Activated T-cell treated with anti-CD3 and anti-CD28 coated beads for 48 hours (primary cell): ENCODE data around the gene CBFA2T3.

ENCODE experiments used
- DNase-seq: peaks from one replicate; pipeline ENCODE4 v3.0.0-alpha.2; 2020; ENCODE audit warnings: low read depth

CBFA2T3 gene

DNA sequence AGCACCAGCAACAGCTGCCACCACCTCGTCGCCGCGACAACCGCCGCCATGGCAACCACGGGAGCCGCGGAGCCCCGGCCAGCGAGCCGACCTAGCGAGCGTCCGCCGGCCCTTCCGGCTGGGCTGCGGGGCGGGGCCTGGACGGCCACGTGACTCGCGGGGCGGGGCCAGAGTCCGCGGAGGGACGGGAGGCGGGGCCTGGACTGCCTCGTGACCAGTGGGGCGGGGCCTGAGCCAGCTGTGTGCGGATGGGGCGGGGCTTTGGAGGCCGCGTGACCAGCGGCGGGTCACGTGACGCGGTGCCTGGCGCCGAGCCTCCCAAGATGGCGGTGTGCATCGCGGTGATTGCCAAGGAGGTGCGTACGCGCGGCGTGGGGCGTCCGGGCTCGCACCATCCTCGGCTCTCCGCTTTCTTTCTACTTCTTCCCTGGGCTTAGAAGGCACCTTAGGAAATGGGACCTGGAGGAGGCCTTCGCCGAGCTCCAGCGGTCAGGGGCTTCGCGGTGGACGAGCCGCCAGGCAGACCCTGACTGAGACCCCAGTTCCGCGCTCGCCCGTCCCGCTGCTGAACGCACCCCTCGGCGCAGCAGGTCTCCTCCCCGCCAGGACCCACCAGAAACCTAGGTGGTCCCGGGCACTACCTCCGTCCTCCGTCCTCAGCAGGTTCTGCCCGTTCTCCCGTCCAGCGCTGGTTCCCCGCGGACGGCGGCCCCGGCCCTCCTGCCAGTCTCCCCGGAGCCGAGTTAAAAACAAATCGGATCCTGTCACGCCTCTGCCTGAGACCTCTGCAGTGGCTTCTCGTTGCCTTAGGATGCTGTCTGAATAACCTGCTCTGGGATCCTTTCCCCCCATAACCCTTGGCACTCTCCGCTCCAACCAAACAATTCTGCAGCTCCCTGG, 119.9 kb downstream of the CBFA2T3 start, which contains the start of the genes GALNS and TRAPPC2L:
Gene GALNS (minus strand): TSS at position 120 of the 900 bp plus-strand sequence. CDS start 70 bp downstream, at position 50.
Gene TRAPPC2L (plus strand): TSS at position 300 of the 900 bp plus-strand sequence. CDS start 24 bp downstream, at position 324.
- peak; percentile 100 for DNase-seq

DNA sequence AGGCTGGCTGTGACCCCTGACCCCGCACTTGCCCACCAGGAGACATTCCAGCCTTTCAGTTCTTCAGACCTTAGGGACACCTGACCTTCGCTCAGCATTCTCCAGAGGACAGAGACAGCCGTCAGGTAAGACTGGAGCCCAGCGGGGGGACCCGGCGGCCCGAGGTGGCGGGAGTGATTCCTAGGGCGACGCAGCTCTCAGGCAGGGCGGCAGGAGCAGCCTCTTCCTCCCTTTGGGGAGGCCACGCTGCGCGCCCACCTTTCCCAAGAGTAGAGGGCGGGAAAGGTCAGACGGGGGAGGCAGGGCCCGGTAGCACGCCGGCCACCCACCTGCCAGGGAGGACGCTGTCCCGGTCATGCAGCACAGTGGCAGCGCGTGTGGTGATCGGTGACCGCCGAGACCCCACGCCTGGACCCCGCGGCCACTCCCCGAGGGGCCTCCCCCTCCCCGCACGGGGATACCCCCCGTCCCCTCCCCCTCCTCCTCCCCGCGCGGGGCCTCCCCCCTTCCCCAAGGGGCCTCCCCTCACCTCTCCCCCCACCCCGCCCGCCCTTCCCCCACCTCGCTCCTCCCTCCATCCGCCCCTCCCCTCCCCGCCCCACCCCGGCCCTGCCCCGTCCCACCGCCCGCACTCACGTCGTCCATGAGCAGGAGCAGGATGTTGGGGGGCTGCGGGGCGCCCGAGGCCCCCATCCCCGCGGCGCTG, 120.7 kb downstream of the CBFA2T3 start:
- DNase-seq: no peak

DNA sequence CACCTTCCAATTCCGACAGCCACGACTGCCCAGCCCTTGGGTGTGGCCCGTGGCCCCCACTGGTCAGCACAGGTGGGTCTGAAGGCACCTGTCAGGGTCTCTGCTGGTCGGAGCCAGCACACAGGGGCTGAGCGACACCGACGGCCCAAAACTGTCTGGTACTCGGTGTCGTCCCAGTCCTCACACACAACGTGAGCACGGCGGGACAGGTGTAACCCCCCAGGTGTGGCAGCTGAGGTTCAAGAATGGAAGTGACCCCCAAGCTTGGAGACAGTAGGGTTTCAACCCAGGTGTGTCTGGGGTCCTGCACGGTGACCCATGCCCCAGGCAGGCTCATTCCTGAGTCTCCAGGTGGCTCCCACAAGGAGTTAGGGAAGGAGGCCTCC, 121.3 kb downstream of the CBFA2T3 start:
- DNase-seq: no peak

DNA sequence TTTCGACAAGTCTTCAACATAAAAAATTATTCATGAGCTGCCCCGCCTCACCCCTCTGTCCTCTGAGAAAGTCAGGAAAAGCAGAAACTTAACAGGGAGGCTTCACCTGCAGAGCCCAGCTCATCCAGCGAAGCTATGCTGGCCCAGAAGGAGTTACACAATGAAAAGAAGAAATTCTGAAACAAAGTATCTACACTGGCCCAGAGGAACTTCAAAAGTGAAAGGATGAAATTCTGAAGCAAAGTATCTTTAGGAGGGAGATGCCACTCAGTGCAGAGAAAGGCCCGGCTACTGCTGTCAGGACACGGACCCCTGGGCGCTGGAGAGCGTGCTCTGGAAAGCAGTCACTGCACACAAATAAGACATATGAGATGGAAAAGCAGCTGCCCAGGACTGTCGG, 121.8 kb downstream of the CBFA2T3 start:
- no peak for DNase-seq

DNA sequence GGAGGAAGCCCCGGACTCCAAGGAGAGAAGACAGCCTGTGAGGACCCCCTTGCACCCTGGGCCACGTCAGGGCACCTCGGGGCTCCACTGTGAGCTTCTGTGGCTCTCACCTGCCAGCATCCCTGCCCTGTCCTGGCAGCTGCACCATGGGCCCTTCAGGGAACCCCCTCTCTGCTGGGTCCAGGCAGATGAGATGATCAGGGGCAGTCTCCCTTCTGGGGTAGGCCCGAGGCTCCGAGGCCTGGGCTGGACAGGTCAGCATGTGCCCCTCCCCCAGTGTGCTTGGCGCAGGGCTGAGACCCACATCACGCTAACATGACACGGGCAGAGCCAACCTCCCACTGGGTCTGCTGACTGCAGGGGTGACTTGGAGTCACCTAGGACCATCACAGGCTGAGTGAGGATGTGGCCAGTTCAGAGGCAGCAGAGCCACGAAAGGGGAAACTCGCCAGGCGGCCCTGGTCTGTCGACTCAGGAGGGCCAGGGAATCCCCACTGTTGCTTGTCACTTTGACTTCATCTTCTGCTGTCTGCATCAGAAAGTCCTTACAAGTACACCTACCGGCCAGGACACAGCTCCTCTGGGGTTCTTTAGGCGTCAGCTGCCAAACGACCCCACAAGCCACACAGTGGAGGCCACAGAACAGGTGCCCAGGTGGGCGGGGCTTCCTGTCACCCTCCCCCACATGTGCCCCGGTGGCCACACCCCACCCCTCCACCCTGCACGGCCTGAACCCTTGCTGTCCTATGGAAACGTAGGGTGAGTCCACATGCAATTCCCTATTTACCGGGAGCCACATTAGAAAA, 122.5 kb downstream of the CBFA2T3 start:
- DNase-seq: no peak

DNA sequence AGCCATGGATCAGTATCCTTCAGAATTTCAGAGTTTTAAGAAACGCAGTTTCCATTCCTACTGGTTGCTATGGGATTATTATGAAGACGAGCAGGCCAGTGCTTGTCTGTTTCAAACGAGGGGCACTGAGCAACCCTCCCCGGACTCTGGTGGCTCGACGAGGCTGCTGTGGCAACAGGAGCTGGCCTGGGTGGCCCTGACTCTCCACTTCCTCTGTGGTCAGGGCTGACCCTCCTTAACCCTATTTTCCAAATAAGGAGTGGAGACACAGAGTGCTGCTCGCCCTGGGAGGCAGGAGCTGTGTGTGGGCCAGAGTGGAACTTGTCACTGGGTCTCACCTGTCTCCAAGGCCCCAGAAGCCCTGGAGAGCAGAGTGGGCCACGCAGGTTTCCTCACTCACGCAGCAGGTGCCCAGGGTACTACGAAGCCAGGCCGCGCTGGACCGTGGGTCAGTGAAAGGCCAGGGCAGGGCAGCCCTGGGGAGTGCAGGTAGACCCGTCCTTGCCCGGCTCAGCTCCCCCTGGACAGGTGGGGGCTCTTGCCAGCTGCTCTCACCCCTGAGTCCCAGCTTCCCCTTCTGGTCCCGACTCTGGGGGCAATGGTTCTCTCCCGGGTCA, 123.6 kb downstream of the CBFA2T3 start:
- DNase-seq: no peak

DNA sequence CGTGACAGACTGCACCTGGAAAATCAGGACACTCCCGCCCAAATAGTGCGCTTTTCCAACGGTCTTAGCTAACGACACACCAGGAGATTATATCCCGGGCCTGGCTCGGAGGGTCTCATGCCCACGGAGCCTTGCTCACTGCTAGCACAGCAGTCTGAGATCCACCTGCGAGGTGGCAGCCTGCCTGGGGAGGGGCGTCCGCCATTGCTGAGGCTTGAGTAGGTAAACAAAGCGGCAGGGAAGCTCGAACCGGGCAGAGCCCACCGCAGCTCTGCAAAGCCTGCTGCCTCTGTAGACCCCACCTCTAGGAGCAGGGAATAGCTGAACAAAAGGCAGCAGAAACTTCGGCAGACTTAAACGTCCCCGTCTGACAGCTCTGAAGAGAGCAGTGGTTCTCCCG, 125.4 kb downstream of the CBFA2T3 start:
- no peak for DNase-seq

DNA sequence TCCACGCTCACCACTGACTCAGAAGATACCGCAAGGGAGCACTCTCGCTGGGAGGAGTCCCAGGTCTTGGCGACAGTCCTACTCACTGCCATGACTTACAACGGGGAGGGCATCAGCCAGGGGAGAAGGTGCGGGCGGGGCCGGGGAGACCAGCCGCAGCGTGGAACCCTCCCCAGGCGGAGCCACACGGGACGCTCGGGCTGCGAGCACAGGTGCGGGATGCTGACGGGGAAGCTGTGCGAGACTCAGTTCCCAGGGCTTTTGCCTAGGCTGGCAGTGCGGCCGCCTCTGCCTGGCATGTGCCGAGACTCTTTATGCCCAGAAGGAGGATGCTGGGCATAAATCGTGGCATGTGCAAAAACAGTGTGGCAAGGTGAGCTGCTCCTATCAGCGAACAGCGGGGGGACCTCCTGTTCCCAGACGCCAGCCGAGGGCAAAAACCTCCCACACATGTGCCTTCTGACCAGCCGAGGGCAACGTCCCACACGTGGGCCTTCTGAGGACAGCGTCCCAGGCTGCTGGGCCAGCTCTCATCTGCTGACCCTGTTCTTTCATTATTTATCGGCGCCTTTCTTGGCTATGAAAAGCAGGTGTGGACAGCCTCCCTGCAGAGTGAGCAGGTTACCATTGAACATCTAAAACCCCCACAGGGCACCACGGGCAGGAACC, 126.3 kb downstream of the CBFA2T3 start:
- no peak for DNase-seq

DNA sequence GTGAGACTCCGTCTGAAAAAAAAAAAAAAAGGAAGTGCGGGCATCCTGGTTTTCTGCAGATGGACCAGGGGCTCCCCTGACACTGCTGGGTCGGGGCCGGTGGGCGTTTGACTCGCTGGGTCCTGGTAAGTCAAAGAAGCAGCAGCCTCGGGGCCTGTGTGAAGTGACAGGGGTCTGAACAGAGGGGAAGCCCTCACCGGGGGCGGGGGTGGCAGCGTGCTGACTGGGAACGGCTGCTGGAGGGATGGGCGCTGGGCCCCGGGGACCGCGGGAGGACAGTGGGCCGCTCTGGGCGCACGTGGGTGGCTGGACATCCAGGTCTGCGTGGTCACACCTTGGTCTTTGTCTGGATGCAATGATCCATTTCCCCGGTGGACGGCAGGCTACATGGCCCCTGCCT, 128.4 kb downstream of the CBFA2T3 start:
- no peak for DNase-seq

DNA sequence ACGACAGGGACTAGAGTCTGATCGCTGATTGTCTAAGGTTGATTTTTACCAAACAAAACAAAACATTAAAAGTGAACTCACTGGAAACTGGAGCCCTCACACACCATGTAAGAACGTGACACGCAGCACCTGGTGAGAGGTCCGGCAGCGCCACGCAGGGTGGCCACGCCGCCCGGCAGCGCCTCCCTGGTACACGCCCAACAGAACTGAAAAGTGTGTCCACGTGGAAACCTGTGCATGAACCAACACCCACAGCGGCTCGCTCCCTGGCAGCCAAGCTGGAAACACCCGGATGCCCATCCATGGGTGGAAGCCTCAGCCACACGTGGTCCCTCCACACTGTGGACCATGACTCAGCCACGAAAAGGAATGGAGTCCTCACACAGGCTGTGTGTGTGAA, 129.4 kb downstream of the CBFA2T3 start:
- no peak for DNase-seq

DNA sequence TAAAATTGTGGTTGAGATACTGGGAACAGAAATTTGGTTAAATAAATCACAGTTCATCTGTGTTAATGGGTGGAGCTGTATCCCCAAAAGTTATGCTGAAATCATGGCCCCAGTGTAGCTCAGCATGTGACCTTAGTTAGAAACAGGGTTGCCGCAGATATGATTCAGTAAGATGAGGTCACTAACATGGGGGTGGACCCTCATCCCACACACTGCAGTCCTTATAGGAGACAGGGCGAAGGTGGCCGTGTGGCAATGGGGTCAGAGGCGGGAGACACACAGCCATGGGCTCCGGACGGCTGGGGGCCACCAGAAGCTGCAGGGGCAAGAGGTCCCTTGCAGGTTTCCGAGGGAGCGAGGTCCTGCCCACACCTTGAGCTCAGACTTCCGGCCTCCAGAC, 130.9 kb downstream of the CBFA2T3 start:
- no peak for DNase-seq

DNA sequence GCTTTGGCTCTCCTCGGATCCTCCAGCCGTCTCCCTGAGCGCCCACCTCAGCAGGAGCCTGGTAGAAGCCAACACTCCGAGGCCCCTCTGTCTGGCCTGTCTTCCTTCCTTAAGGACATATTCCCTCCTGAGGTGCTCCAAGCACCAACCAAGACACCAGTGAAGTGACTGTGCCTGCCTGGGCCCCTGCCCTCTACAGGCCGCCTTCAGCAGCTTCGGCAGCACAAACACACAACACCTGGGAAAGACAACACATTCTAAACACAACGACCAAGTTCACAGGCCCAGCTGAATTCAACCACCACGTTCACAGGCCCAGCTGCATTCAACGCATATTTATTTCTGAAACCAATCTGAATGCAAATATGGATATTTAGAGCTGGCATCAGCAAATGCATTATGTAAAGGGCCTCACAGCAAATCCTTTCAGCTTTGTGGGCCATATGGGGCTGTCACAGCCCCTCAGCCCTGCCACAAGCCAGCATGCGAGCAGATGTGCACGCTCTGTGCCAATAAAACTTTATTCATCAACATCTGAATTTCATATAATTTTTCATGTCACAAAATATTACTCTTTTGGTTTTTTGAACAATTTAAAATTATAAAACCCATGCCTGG, 132.5 kb downstream of the CBFA2T3 start:
- DNase-seq: no peak

DNA sequence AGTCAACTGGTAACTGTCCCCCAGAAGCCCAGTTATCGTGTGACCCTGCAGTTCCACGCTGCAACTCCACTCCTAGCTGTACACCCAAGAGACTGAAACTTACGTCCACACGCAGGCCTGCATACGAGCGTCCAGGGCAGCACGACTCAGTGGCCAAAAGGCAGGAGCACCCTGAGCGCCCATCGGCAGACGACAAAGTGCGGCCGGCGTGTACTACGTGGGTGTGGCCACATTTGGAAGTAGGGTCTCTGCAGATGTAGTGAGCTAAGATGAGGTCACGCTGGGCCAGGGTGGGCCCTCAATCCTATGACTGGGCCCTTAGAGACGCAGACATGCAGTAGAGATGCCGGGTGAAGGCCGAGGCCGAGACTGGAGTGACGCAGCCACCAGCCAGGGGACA, 133.8 kb downstream of the CBFA2T3 start:
- no peak for DNase-seq

DNA sequence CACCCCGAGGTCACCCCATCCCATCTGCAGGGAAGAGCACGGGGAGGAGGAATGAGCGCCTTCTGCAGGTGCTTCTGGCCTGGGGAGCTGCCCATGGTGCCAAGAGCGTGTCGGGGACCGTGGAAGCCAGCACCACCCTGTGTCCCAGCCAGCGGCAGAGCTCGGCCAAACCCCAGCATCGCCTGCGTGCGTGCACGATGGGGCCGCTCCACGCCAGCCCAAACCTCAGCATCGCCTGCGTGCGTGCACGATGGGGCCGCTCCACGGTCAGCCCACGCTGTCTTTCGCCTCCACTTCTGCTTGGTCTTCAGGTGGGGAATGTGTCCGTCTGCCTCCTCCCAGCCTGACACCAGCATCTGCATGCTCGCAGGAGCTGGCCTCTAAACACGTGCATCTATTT, 134.2 kb downstream of the CBFA2T3 start:
- no peak for DNase-seq

DNA sequence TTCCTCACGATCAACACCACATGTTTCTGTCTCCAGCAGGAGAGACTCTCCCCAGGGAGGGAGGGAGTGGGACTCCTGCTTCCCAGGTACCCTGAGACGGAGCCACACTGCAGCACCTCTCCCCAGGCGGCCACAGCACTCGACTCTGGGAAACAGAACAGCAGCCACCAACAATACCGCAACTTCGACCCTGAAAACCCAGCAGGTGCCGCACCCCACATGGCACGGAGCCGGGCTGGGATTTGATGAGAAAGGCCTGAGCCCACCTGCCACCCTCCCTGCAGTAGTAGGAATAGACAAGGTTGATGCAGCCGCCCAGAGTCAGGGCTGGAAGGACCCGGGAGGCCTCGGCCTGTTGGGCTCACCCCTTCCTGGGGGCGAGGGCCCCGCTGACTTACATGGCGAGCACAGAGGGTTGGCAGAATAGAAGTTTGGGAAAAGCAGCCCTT, 134.7 kb downstream of the CBFA2T3 start:
- no peak for DNase-seq

DNA sequence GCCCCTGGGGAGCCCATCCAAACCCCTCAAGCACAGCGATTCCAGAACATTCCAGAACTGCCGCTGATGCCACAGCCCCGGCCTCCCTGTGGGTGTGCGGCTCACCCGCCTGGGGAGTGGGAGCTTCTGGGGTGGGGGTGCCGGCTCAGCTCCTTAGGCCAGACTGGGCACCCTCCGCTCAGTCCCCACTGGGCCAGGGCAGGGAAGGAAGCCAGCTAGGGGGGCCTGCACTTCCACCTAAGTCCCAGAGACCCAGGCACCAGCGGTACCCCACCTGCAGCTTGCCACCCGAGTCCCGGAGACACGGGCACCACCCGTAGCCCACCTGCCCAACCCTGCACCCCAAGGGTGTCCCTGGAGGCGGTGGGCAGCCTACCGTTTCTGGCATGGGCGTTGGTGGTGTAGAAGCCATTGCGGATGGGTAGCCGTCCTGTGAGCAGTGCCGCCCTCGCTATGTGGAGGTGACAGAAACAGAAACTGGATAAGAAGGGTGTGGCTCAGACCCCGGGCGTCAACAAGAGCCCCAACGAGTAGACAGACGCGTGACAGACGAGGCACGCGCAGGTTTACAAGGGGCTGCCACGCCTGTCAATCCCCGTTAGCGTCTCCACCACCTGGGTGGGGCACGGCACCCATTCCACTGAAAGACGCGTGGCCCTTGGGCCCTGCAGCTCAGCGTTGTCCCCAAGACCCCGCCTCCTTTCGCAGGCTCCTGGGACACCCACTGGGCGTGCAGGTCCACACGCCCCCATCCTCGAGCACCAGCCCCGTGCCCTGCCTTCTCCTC, 135.3 kb downstream of the CBFA2T3 start:
- no peak for DNase-seq

DNA sequence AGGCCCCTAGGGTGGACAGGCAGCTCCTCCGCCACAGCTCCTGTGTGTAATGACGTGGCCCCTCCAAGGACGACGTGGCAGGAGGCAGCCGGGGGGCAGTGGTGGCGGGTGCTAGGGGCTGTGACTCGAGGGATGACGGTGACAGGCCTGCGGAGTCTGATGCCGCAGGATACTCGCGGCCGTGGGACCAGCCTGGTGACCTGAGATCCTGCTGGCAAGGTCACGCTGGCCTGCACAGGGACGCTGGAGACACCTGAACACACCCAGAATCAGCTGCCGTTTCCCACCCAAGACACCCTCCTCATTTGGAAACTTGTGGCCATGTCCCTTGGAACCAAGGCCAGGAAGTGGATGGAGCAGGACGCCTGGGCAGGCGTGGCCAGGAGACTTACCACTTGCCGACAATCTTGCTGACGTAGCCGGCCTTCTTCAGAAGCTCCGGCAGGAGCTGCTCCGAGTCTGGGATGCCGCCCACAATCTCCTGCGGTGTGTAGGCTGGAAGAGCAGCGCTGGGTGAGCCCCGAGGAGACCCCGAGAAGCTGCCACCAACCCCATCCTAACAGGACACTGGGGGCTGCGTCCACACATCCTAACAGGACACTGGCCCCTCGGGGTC, 136.3 kb downstream of the CBFA2T3 start:
- no peak for DNase-seq

DNA sequence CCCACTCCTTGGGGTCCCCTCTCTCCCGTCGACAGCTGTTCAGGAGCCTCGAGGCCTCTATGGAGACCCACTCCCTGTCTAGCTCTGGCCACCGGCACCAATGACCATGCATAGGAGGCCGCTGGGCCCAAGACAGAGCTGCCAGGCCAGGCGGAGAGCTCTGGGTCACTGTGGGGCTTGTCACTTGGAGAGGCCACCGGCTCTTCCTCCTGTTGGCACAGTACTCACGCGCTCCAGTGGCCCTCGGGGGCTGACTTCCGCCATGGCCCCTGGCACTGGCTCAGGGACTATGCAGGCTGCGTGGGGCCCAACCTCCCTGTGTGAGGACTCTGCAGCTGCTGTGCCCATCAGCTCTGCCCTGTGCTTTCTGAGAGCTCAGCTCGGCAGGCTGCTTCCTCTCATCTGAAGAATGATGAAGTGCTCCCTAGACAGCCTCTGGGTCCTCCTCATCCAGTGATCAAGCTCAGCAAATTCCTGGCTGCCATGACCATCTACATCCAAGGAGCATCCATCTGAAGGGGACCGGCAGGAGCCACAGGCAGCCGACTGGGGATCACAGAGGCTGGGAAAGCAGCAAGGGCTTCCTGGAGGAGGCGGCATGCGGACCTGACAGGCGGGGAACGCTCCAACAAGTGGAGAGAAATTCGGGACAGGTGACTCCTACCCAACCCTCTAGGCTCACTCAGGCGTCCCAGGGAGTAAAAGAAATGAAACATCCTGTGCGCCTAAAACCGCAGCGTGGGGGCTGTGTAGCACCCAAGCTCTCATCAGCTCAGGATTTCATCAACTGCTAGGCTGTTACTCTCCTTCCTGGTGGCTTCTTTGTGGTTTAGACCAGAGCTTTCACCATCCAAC, 137.0 kb downstream of the CBFA2T3 start:
- no peak for DNase-seq
